ENCODE data around the gene C22orf23. TPM values are rescaled to one million over a fixed set of nuclear protein-coding genes. Genes with fewer than 3 reads are reported as not detected.
"Not testable (repeated sequence)": the region's sequence is repeated elsewhere in the genome, so short reads cannot be mapped to it uniquely, and the experiment has no call there.

The C22orf23 gene
- total RNA-seq, 1 donor from 2014 or later, result 1.2 TPM

- FAIRE-seq, result no peak
- no peak for DNase-seq (ENCODE audit: low spot score in 2 of 2)
These were observed 5.9 kb upstream of the C22orf23 start for GRCh38 chr22:37959231-37959825.

GRCh38 chr22:37957232-37957631, 3.8 kb upstream of the C22orf23 start:
- FAIRE-seq (no peak), DNase-seq (ENCODE audit: low spot score in 2 of 2) (no peak)

- FAIRE-seq; DNase-seq (ENCODE audit: low spot score in 2 of 2): not testable (repeated sequence)
These were observed 2.5 kb upstream of the C22orf23 start for GRCh38 chr22:37955825-37956397.

GRCh38 chr22:37954686-37955085, 1.3 kb upstream of the C22orf23 start:
- no peak for FAIRE-seq

GRCh38 chr22:37953062-37953436, 352 bp downstream of the C22orf23 start:
- FAIRE-seq (no peak), DNase-seq (ENCODE audit: low spot score in 2 of 2) (no peak)

More at GRCh38 chr22:37954686-37955085, 1.3 kb upstream of the C22orf23 start:
- DNase-seq (ENCODE audit: low spot score in 2 of 2), result no peak

GRCh38 chr22:37952629-37953028, 772 bp downstream of the C22orf23 start:
- not testable (repeated sequence) for FAIRE-seq

GRCh38 chr22:37951305-37951704, 2.1 kb downstream of the C22orf23 start:
- DNase-seq (ENCODE audit: low spot score in 2 of 2), result no peak
- no peak for FAIRE-seq

More at GRCh38 chr22:37952629-37953028, 772 bp downstream of the C22orf23 start:
- not testable (repeated sequence) for DNase-seq (ENCODE audit: low spot score in 2 of 2)

GRCh38 chr22:37947142-37947795, 6.1 kb downstream of the C22orf23 start:
- not testable (repeated sequence) for FAIRE-seq; DNase-seq (ENCODE audit: low spot score in 2 of 2)

- DNase-seq (ENCODE audit: low spot score in 2 of 2); FAIRE-seq: not testable (repeated sequence)
These were observed 9.0 kb downstream of the C22orf23 start for GRCh38 chr22:37944423-37944822.

GRCh38 chr22:37943825-37944198, 9.6 kb downstream of the C22orf23 start:
- FAIRE-seq (no peak), DNase-seq (ENCODE audit: low spot score in 2 of 2) (no peak)

GRCh38 chr22:37943136-37943824, 10.1 kb downstream of the C22orf23 start:
- no peak for FAIRE-seq
- DNase-seq (ENCODE audit: low spot score in 2 of 2), result no peak

- FAIRE-seq (no peak), DNase-seq (ENCODE audit: low spot score in 2 of 2) (no peak)
These were observed 11.3 kb downstream of the C22orf23 start for GRCh38 chr22:37942133-37942532.

GRCh38 chr22:37940698-37941376, 12.6 kb downstream of the C22orf23 start:
- no peak for FAIRE-seq
- no peak for DNase-seq (ENCODE audit: low spot score in 2 of 2)

- DNase-seq (ENCODE audit: low spot score in 2 of 2) (peak; percentile 75 to 95), FAIRE-seq (no peak)
These were observed 19.6 kb downstream of the C22orf23 start for GRCh38 chr22:37933711-37934376.

- FAIRE-seq (no peak), DNase-seq (ENCODE audit: low spot score in 2 of 2) (no peak)
These were observed 20.4 kb downstream of the C22orf23 start for GRCh38 chr22:37932821-37933578.

- DNase-seq (ENCODE audit: low spot score in 2 of 2), result no peak
- FAIRE-seq, result no peak
These were observed 21.0 kb downstream of the C22orf23 start for GRCh38 chr22:37932401-37932800.

- DNase-seq (ENCODE audit: low spot score in 2 of 2) (no peak), FAIRE-seq (no peak)
These were observed 21.5 kb downstream of the C22orf23 start for GRCh38 chr22:37931893-37932389.

GRCh38 chr22:37930952-37931440, 22.4 kb downstream of the C22orf23 start:
- FAIRE-seq (no peak), DNase-seq (ENCODE audit: low spot score in 2 of 2) (no peak)

Data from frontal cortex (tissue), 4 donors.